GM12872 (cell line): ENCODE results near the gene MYO3B.

ENCODE experiments used
- CTCF ChIP-seq: IDR thresholded peaks from 3 replicates; pipeline ENCODE4 v1.5.1; 2011; ENCODE audit warnings: low read depth, mild to moderate bottlenecking, low read length, moderate library complexity; ENCODE audit not compliant: insufficient read depth

MYO3B gene

GRCh38 chr2:170254293-170254732 is 76.4 kb downstream of the MYO3B start:
- TF ChIP-seq CTCF, result no peak

- TF ChIP-seq CTCF, result no peak
These were observed 77.2 kb downstream of the MYO3B start for GRCh38 chr2:170255137-170255536.

- TF ChIP-seq CTCF, result no peak
These were observed 78.0 kb downstream of the MYO3B start for GRCh38 chr2:170255971-170256370.

- no peak for TF ChIP-seq CTCF
These were observed 80.4 kb downstream of the MYO3B start for GRCh38 chr2:170258382-170258781.

- no peak for TF ChIP-seq CTCF
These were observed 82.2 kb downstream of the MYO3B start for GRCh38 chr2:170260188-170260587.

GRCh38 chr2:170261566-170261965 is 83.6 kb downstream of the MYO3B start:
- no peak for TF ChIP-seq CTCF

- TF ChIP-seq CTCF, result no peak
These were observed 84.4 kb downstream of the MYO3B start for GRCh38 chr2:170262343-170262742.

GRCh38 chr2:170262806-170263205 is 84.9 kb downstream of the MYO3B start:
- no peak for TF ChIP-seq CTCF
